GM12878 (cell line): Measurements from ENCODE around the gene EPHA4. TPM values are rescaled to one million over a fixed set of nuclear protein-coding genes. Genes with fewer than 3 reads are reported as not detected.

Experiments used
- ATAC-seq: fragments of 200-7000 bp; cut with Tn5 transposase; 3 replicates; pipeline ENCODE4 v1.9.1; 2020; ENCODE audit warnings: mild to moderate bottlenecking, moderate library complexity
- BruUV-seq: library from RNA; stranded (reverse); fragments of 400-500 nt; replicated peaks from 2 replicates; lab custom pipeline; 2021; lab: Mats Ljungman, UMichigan
- CTCF ChIA-PET: fragments of 300-600 bp; sonication (Branson Sonifier 250); formaldehyde crosslinking; extraction: SDS; loops from one replicate; lab custom pipeline; 2021; ENCODE audit warnings: inconsistent platforms; lab: Yijun Ruan, JAX
- POLR2A ChIA-PET: fragments of 350-600 bp; formaldehyde crosslinking; extraction: SDS; loops from one replicate; lab custom pipeline; 2021; ENCODE audit warnings: inconsistent platforms; lab: Charles Lee
- RAD21 ChIA-PET: fragments of 300-600 bp; sonication (Branson Sonifier 250); formaldehyde crosslinking; loops from one replicate; lab custom pipeline; 2023; ENCODE audit warnings: antibody characterized with exemption; ENCODE audit not compliant: unreplicated experiment; lab: Charles Lee
- SMC1A ChIA-PET: fragments of 300-600 bp; sonication (Branson Sonifier 250); formaldehyde crosslinking; loops from one replicate; lab custom pipeline; 2023; ENCODE audit not compliant: unreplicated experiment, uncharacterized antibody; lab: Charles Lee
- DNase-seq: peaks from one replicate; pipeline ENCODE4 v3.0.0-alpha.2; 2011; ENCODE audit warnings: low read depth, low spot score
- FAIRE-seq: peaks from 3 replicates; lab custom pipeline; 2011; peaks lifted over from hg19 to GRCh38; lab: Jason Lieb, UNC
- H2AFZ ChIP-seq: 2 replicates; pipeline ENCODE4 v1.6.0; 2011; ENCODE audit warnings: low read depth, low read length, control low read depth; ENCODE audit not compliant: control insufficient read depth
- H3K27ac ChIP-seq: 2 replicates; pipeline ENCODE4 v1.5.1; 2011; ENCODE audit warnings: control low read depth; ENCODE audit not compliant: control insufficient read depth, insufficient read depth
- H3K27me3 ChIP-seq, 2 experiments: replicated peaks in 1 of 2; 2 replicates each; pipeline versions ENCODE4 v1.6.0 to v1.6.1; 2011; ENCODE audit warnings: low read length in 1 of 2; ENCODE audit not compliant: control insufficient read depth in 2 of 2, insufficient read depth in 2 of 2
- H3K36me3 ChIP-seq, 2 experiments: 2 replicates each; pipeline ENCODE4 v1.5.1; 2011; ENCODE audit warnings: low read length in 1 of 2; ENCODE audit not compliant: control insufficient read depth in 2 of 2, insufficient read depth in 2 of 2
- H3K4me1 ChIP-seq: 2 replicates; pipeline ENCODE4 v1.6.1; 2011; ENCODE audit warnings: mild to moderate bottlenecking, low read length, moderate library complexity, mixed read lengths; ENCODE audit not compliant: control insufficient read depth, insufficient read depth
- H3K4me2 ChIP-seq: 2 replicates; pipeline ENCODE4 v1.6.0; 2011; ENCODE audit warnings: control low read depth; ENCODE audit not compliant: control insufficient read depth, insufficient read depth
- H3K4me3 ChIP-seq: fragments of 200-600 bp; sonication (generic); 2 replicates; pipeline ENCODE4 v1.5.1; 2016
- H3K79me2 ChIP-seq: 2 replicates; pipeline ENCODE4 v1.6.0; 2011; ENCODE audit warnings: low read length; ENCODE audit not compliant: control insufficient read depth, insufficient read depth
- H3K9ac ChIP-seq: 2 replicates; pipeline ENCODE4 v1.8.0; 2011; ENCODE audit warnings: low read length, control low read depth, mixed read lengths; ENCODE audit not compliant: control insufficient read depth, insufficient read depth
- H3K9me3 ChIP-seq: replicated peaks from 3 replicates; pipeline ENCODE4 v1.5.1; 2011; ENCODE audit warnings: mild to moderate bottlenecking, low read length; ENCODE audit not compliant: control insufficient read depth, insufficient read depth
- H4K20me1 ChIP-seq: 2 replicates; pipeline ENCODE4 v1.6.0; 2011; ENCODE audit not compliant: control insufficient read depth, insufficient read depth
- EED ChIP-seq: sonication (generic); IDR thresholded peaks from 2 replicates; pipeline ENCODE4 v1.6.1; 2016; ENCODE audit warnings: antibody characterized with exemption, low read depth
- JUND ChIP-seq: IDR thresholded peaks from 2 replicates; pipeline ENCODE4 v1.6.1; 2012; ENCODE audit warnings: low read depth, mild to moderate bottlenecking, low read length, improper control_type of control experiment, moderate library complexity
- NRF1 ChIP-seq: conservative IDR thresholded peaks from 2 replicates; pipeline ENCODE4 v1.6.1; 2011; ENCODE audit warnings: mild to moderate bottlenecking, low read depth, low read length, improper control_type of control experiment
- RUNX3 ChIP-seq: IDR thresholded peaks from 2 replicates; pipeline ENCODE4 v1.6.1; 2012; ENCODE audit warnings: low read length, inconsistent platforms
- SIX5 ChIP-seq: IDR thresholded peaks from 2 replicates; pipeline ENCODE4 v1.6.1; 2011; ENCODE audit warnings: mild to moderate bottlenecking, low read depth, low read length, moderate library complexity; ENCODE audit not compliant: severe bottlenecking
- ZBTB40 ChIP-seq: fragments of 450-650 bp; IDR thresholded peaks from 2 replicates; pipeline ENCODE4 v1.6.1; 2016; ENCODE audit warnings: mild to moderate bottlenecking, moderate library complexity, borderline replicate concordance
- WGBS: methylation state at CpG from one replicate; pipeline ENCODE4 v1.1.6; 2016; ENCODE audit warnings: low lambda C conversion rate; ENCODE audit not compliant: insufficient replicate concordance, insufficient coverage; ENCODE audit errors: missing lambda C conversion rate; 5-methylcytosine and 5-hydroxymethylcytosine counted together
- in situ Hi-C: fragments of 300-500 bp; cut with MboI; formaldehyde crosslinking; loops from 9 replicates; pipeline ENCODE4 v1.14.3; 2018; ENCODE audit warnings: mixed read lengths
- intact Hi-C: fragments of 100-400 bp; cut with micrococcal nuclease; formaldehyde crosslinking; loops from one replicate; pipeline ENCODE4 v1.14.2; 2022; ENCODE audit not compliant: unreplicated experiment
- polyA plus RNA-seq, 11 experiments: library from polyadenylated mRNA; depleted of rRNA in 4 of 11; unstranded in 6 of 11; stranded (reverse) in 5 of 11; fragments of >200 nt; fragmentation: Nextera tagmentation in 4 of 11; fragmentation: Illumina TruSeq in 1 of 11; extraction: Ambion mirVana in 4 of 11; extraction: Trizol in 1 of 11; gene quantifications; 1 replicate in 1 of 11; 2 replicates in 10 of 11; pipeline versions ENCODE4 v1.2.1 to v1.2.3, GENCODE V29; 2011 to 2016; ENCODE audit warnings: inconsistent platforms in 2 of 11, missing spikeins in 2 of 11, low read depth in 1 of 11
- total RNA-seq, 4 experiments: library from RNA; depleted of rRNA in 3 of 4; stranded (reverse); fragments of >200 nt in 3 of 4; fragmentation: Illumina TruSeq in 1 of 4; extraction: Trizol in 1 of 4; gene quantifications; 2 replicates each; pipeline versions ENCODE4 v1.2.1 to v1.2.3, GENCODE V29; 2013 to 2021
- TF ChIP-seq, protein P1 (sequence below): fragments of 450-650 bp; formaldehyde crosslinking; IDR thresholded peaks from 2 replicates; pipeline ENCODE4 v1.4.0; 2020; ENCODE audit warnings: mild to moderate bottlenecking, moderate library complexity

The EPHA4 gene
- total and polyA plus RNA-seq, 10 of the 15 experiments (the other 5 are each of a cell fraction or from before 2014, with no cell fraction given) = 0.06 to 1.5 (median 0.33) TPM; not detected in 1

- H2AFZ ChIP-seq = no peak overlapping the region
- FAIRE-seq (no peak), DNase-seq (no peak)
- no peaks in the 10 kb centered on the region for H3K9me3 ChIP-seq
- H4K20me1 ChIP-seq = no peaks in the 10 kb centered on the region
- H3K79me2 ChIP-seq = no peaks in the 10 kb centered on the region
- ChIA-PET CTCF (no interaction called here), RAD21 (no interaction called here), POLR2A (no interaction called here), SMC1A (no interaction called here)
- WGBS = 56% methylated on average over 4 of the region's 4 CpGs
- no peaks in the 10 kb centered on the region for H3K4me1 ChIP-seq
- no peak overlapping the region for H3K9ac ChIP-seq
- no peaks in the 10 kb centered on the region for H3K36me3 ChIP-seq
- intact Hi-C loops (no loop called here), in situ Hi-C loops (no loop called here)
- H3K4me2 ChIP-seq = no peak overlapping the region
- H3K4me3 ChIP-seq = no peak overlapping the region
- no peak overlapping the region for H3K27ac ChIP-seq
- BruUV-seq = no TSS peak
- no peaks in the 10 kb centered on the region for H3K27me3 ChIP-seq
- TF ChIP-seq RUNX3 = no peak
- no peak for TF ChIP-seq ZBTB40
- no peak for TF ChIP-seq SIX5
- TF ChIP-seq NRF1 = no peak
- no peak for TF ChIP-seq JUND
- TF ChIP-seq EED = no peak
- TF ChIP-seq, protein P1, sequence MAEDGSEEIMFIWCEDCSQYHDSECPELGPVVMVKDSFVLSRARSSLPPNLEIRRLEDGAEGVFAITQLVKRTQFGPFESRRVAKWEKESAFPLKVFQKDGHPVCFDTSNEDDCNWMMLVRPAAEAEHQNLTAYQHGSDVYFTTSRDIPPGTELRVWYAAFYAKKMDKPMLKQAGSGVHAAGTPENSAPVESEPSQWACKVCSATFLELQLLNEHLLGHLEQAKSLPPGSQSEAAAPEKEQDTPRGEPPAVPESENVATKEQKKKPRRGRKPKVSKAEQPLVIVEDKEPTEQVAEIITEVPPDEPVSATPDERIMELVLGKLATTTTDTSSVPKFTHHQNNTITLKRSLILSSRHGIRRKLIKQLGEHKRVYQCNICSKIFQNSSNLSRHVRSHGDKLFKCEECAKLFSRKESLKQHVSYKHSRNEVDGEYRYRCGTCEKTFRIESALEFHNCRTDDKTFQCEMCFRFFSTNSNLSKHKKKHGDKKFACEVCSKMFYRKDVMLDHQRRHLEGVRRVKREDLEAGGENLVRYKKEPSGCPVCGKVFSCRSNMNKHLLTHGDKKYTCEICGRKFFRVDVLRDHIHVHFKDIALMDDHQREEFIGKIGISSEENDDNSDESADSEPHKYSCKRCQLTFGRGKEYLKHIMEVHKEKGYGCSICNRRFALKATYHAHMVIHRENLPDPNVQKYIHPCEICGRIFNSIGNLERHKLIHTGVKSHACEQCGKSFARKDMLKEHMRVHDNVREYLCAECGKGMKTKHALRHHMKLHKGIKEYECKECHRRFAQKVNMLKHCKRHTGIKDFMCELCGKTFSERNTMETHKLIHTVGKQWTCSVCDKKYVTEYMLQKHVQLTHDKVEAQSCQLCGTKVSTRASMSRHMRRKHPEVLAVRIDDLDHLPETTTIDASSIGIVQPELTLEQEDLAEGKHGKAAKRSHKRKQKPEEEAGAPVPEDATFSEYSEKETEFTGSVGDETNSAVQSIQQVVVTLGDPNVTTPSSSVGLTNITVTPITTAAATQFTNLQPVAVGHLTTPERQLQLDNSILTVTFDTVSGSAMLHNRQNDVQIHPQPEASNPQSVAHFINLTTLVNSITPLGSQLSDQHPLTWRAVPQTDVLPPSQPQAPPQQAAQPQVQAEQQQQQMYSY (CRISPR knock-in tag) = no peak
- TF ChIP-seq, all 136 proteins: peak for 0
- no peak for ATAC-seq
These were observed 161.6 kb downstream of the EPHA4 start for GRCh38 chr2:221410487-221410886.
